ENCODE data around the gene ATP10B.
A peak's percentile ranks its signal among the peaks of the same experiment; 100 is the strongest.
"Not testable (repeated sequence)": the region's sequence is repeated elsewhere in the genome, so short reads cannot be mapped to it uniquely, and the experiment has no call there.

The ATP10B gene

DNA sequence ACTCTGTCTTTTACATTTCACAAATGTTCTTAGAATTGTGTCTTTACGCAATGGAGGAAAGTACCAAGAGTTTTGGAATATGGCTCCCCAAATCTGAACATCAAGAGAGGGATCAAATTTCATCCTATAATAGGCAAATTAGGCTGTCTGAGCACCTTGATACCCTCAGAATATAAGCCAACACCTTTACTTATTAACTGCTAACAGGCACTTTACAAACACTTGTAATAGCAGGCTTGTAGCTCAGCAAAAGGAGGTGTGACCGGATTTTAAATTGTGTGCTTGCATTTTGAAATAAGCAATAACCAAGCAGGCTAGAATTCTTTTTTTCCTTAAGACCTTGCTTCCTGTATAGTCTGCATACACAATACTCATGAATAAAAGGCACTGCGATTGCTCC is 92.0 kb downstream of the ATP10B start:
- no peak for DNase-seq

DNA sequence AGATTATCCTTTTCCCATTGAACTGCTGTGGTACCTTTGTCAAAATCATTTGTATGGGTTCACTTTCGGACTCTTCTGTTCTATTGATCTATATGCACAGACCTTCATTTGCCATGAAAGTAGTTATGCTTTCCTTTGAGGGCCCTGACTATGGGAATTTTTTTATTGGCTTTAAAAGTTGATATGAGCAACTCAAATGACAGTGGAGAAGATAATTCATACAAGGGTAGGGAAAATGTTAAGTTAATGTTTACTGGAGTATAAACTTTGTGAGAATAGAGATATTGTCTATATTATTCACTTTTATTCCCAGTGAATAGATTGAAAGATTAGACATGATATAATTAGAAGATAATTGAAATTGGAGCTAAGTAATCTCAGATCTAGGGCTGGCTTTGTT is 94.8 kb downstream of the ATP10B start:
- DNase-seq = no peak

DNA sequence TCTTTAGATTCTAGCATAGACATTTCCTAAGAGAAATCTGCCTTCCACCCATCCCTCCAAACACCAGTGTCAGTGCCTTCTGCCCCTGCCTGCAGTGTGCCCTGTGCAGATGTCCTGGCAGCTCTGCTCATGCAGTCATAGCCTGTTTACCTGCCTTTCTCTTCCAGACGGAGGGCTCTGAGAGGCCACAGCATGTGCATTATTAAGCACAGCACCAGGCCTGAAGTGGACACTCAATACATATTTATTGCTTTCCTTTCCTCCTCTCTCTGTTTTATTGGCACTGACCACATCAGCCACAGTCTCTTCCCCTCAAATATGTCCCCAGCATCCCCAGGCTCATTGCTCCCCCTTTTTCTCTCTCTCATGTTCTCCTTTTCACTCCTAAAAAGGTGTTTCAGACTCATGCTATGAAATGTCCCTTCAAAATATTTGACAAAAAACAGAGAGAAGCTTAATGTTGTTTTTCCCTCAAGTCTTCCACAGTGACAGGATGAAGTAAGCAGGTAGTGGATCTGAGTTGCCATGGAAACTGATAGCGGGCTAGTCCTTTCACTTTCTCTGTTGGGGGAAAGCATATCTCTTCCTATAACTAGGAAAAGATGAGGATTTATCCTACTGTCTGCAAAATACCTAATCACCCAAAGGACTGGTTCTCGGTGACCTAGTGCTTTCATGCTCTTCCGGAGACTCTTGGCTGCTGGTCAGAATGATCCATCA is 100.9 kb downstream of the ATP10B start:
- no peak for DNase-seq

DNA sequence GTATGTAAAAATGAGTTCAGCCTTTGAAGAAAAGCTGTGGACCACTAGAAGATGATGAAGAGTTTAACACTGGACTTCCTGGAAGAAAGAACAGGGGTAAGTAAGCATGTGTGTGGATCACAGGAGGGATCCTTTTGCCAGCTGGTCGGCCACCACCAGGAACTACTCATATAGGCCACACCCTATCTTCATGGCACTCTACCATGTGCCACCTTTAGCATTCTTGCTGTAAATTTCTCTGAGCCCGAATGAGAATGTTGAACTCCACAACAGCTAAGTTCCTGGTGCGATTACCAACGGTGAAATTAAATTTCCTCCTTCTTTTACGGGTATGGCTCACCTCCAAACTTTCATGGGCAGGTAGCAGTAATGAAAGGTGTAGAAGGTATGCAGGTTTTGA is 102.3 kb downstream of the ATP10B start:
- no peak for DNase-seq

DNA sequence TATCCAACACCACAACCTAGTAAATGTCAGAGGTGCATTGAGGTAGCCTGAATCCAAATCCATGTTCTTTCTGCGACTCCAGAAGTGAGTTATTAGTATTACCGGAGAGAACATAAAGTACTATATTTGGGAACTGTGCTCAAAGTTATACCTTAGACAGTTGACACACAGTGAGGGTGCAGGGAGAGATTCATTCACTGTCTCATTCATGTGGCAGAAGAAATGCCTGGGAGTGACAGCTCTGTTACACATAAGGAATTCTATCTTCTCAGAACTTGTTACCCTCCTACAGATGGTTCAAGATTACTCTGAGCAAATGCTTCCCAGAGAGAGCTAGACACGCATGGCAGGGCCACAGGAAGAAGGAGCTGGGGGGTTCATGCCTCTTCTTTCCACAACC is 103.0 kb downstream of the ATP10B start:
- no peak for DNase-seq

DNA sequence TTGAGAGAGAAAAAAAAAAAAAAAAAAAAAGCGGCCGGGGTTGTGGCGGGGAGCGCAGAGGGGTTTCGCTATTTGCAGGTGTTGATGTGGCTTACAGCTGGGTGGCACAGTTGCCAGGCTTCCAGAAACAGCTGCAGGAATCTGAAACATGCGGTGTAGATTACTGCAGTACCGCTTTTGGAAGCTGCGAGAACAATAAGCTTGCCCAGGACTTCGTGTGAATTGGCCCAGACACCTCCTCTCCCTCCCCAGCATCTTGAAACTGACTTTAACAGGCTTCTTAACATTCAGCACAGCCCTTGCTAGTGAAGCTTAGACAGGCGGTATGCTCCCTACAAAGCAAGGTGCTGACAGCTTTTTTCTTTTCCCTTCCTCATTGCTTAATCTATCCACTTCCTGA is 104.0 kb downstream of the ATP10B start:
- DNase-seq = peak in 5 of 56 donors; percentile 15 to 55 (median 21)

DNA sequence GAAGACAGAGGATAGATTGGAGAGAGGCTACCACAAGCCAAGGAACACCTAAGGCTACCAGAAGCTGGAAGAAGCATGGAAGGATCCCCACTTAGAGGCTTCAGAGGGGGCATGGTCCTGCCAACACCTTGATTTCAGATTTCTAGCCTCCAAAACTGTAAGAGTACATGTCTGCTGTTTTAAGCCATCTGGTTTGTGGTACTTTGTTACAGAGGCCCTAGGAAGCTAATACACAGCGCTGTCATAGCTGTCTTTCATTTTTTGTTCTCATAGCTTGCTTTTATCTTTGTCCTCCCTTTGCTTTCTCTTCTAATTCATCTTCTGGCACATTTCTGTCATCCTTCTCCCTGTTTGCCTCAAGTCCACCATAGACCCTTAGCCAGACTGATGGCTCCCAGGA is 104.5 kb downstream of the ATP10B start:
- no peak for DNase-seq

DNA sequence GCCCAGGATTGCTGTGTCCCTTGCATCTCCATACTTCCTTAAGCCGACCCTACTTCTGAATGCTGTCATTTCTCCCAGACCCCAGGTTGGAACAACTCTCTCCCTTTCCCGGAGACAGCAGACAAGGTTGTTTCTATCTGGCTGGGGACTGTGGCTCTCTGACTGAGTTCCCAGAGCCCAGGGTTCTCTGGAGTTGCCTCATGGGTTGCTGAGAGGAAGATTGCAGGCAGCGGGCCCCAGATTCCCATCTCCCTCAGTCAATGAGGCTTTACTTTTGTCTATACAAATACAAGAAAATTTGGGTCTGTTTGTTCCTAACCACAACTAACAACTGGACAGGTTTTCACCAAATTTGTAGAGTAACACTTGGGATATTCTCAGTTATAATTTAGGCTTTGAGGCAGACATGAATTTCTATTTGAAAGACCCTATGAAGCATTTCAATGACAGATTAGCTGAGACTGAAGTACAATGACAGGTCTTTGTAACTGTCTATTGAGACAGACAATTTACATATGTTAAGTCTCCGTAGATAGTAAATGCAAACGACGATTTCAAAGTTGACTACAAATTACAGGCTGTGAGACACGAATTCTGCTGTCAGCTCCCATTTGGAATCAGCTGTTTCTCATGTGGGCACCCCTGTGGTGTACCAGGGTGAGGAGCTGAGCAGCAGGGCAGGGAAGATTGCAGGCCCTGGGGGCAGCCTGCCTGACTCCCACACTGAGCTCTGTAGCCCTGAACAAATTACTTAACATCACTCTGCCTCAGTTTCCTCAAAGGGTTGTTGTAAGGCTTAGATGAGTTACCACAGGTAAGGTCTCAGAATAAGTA is 107.5 kb downstream of the ATP10B start:
- no peak for DNase-seq

DNA sequence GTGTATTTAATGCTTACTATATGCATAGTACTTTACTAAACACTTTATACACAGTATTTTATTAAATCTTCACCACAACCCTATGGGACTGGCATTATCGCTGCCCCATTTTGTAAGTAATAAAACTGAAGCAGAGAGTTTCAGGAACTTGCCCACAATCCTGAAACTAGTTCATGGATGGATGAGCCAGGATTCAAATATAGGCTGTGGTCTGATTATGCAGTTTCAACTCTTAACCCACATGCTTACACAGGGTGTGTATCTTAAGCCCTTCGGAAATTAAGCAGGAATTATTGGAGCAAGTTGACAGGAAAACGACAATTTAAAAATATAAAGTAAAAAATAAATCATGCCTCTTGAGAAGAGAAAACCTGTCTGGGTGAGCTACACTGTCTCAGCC is 109.0 kb downstream of the ATP10B start:
- no peak for DNase-seq

DNA sequence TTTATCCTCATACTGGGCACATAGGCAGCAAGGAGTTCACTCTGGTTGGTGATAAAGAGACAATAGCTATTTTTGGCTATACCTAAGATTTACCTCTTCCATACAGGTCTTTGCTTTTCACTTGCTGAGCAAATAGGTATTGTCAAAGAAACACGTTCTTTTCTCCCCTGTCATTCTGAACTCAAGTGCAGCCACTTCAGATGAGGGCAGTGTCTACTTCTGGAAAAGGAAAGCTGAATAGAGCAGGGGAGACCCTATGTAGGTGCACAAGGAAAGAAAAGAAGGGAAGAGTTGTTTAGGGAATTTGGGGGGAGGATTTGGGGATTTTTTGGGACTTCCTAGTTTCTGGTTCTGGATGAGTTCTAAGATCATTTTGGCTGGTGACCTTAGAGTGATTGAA is 109.6 kb downstream of the ATP10B start:
- DNase-seq = no peak

DNA sequence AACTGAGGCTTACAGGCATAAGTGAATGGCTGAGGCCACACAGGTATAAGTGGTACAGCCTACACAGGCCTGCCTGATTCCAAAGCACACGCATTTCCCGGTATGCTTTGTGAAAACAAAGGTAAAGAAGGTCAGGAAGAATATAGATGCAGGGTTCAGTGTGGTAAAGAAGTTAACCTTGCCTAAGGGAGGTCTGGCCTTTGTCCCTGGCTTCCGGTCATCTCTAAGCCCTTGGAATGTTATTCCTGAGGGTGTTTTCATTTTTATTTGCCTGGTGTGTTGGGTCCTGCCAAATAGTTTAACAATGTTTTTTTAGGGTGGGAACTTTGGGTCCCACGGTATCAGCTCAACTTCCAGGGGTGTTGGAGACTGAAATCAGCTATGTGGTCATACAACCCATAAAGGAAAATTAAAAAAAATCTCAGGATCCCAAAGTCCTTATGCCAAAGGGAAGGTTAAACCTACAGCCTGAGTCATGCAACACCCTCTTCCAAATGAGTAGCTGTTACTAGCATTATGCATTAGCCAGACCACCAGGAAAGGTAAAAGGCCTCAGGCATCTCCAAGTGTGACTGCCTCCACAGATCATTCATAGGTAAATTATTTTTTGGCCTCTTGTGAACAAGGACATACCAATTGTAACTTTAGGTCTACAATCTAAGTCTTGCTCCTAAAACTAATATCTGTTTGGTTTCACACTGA is 124.6 kb downstream of the ATP10B start:
- DNase-seq = no peak

DNA sequence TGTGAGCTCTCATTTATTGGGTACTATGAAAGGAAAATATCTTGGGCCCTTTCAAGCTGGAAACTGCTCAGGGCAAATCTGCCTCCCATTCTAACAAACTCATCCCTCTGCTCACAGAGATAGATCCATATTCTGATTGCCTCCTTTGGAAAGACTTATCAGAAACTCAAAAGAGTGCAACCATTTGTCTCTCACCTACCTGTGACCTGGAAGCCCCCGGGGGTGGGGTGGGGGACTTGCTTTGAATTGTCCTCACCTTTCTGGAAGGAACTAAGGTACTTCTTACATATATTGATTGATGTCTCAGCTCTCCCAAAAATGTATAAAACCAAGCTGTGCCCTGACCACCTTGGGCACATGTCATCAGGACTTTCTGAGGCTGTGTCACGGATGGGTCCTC is 125.3 kb downstream of the ATP10B start:
- DNase-seq = no peak

DNA sequence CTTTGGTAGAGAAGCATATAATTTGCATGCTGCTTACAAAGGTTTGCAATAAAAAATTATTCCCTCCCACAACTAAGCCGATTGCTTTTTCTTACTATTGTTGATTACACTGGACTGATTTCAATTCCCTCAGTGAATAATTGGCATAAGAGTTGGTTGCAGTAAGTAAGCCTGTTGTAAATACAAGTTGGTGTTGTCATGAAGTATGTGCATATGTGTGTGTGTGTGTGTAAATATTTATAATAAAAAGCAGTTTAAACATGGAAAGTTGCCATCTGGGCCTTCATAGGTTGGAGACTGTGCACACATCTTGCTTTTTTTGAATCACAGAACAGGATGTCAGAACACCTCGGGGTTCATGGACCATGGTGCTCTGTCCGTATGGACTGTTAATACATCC is 131.2 kb downstream of the ATP10B start:
- no peak for DNase-seq

DNA sequence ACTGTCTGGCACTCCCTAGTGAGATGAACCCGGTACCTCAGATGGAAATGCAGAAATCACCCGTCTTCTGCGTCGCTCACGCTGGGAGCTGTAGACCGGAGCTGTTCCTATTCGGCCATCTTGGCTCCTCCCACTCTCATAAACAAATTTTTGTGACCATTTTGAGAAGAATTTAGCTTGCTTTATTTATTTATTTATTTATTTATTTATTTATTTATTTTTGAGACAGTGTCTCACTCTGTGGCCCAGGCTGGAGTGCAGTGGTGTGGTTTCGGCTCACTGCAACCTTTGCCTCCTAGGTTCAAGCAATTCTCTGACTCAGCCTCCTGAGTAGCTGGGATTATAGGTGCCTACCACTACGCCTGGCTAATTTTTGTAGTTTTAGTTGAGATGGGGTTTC is 136.5 kb downstream of the ATP10B start:
- not testable (repeated sequence) for DNase-seq

DNA sequence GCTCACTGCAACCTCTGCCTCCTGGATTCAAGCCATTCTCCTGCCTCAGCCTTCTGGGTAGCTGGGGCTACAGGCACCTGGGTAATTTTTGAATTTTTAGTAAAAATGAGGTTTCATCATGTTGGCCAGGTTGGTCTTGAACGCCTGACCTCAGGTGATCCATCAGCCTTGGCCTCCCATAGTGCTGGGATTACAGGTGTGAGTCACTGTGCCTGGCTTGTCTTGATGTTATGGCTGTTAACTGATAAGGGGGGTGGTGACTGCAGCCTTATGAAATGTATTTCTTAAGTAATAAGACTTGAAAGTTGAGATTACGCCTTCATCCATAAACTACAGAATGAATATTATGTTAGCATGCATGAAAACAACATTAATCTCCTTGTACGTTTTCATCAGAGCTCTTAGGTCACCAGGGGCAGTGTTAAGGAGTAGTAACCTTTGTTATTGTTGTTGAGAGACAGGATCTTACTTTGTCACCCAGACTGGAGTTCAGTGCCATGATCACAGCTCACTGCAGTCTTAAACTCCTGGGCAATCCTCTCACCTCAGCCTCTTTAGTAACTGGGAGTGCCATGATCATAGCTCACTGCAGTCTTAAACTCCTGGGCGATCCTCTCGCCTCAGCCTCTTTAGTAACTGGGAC is 148.3 kb downstream of the ATP10B start:
- no peak for DNase-seq

DNA sequence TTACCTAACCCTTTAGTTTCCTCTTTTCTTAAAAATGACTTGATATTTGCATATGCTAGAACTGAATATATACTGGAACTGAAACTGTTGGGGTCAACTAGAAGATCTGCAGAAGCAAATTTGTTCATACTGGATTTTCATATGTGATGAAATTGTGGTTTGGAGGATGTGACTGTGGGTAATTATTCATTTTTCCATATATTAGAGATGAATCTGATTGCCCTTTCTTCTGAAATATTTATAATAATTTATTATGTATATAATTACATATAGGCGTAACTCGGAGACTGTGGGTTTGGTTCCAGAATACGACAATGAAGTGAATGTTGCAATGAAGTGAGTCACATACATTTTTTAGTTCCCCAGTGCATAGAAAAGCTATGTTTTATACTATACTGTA is 149.1 kb downstream of the ATP10B start:
- DNase-seq = no peak

DNA sequence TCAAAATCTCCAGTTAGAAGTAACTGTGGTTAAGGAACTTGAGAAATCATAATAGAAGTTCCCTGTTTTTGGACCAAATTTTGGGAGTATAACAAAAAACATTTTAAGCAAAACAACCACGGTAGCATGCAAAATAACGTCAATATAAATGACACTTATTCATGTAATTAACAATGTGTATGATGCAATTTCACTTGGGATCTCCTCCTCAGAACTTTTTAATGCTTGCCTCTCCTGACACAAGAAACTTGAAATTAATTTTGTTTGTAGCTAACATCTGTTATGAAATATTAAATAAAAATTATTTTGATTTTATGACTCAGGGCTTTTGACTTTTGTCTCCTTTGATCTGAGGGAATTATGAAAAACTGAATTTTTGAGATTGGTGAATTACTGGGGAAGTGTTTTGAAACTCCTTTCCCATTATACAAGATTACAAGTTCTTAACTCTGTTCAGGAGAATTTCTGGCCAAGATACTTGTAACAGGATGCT is 149.7 kb downstream of the ATP10B start:
- DNase-seq = no peak

DNA sequence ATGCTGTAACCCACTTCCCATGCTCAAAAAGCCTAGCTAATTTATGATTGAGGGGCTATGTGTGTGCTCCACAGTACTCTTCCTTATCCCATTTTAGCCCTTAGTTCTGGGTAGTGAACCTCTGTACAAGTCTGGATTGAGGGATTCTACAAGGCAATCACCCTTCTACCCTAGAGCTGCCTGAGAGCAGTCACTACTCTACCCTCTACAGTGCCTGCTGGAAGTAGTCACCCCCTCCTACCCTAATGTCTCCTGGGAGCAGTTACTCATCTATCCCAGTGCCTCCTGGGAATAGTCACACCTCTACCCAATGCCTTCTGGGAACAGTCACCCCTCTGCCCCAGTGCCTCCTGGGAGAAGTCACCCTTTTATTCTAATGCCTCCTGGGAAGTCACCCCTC is 150.6 kb downstream of the ATP10B start:
- DNase-seq = no peak

DNA sequence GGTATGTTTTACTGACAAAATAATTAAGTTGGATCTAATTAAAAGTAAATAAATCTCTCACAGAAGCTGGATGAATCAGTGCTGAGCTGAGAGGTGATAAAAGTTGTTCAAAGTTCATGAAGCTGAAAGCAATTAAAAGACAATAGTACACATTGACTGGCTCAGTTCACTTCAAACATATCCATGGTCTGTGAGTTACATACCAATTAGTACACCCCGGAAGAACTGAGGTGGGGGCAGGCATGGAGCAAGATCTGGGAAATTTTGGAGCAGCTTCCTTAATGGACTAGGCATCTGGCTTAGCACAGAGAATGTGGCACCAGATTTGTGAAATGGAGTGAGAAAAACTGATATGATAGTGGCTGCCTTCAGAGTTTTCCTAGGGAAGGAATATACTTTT is 152.7 kb downstream of the ATP10B start:
- DNase-seq = no peak

DNA sequence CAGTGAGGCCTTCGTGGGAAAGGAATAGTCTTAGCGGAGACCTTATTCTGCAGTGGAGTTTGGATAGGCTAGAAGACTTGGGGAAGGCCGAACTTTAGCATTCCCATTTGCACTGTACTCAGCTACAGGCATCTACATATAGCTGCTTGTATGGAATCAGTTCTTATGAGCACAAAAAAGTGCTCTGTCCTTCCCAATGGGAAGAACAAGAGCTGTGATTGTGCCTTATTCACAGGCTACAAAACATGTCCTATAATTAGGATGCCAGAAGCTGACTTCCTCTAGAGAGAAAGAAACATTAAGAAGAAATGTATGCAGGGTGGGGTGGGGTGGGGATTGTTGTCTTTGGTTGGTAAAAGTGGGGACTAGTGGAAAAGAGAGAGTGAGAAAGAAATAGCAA is 154.7 kb downstream of the ATP10B start:
- peak in 2 of 56 donors; percentile 2 to 5 for DNase-seq

DNA sequence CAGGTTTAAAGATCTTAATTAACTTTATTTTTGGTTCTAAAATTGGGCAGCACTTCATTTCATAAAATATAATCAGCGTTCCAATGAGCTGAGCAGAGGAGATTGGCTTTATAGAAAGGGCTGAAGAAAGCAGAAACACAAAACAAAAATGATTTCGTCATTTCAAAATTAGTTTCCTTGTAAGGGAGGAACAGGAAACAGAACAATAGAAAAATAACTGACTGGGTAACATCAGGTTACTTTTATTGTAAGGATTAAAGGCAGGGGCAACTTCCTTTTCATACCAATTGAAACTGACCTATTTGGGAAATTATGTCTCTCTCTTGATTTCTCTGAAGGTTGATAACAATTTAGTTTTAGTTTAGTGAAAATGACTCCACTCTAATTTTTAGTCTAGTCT is 157.1 kb downstream of the ATP10B start:
- no peak for DNase-seq

All from nucleus accumbens (tissue), 56 donors.